NB4 (cell line): Measurements from ENCODE around the gene PRRT1B.

Experiments used
- DNase-seq: peaks from one replicate; pipeline ENCODE4 v3.0.0; 2010; ENCODE audit warnings: low read depth
- H3K4me3 ChIP-seq: one replicate; pipeline ENCODE4 v1.5.1; 2011; ENCODE audit warnings: mild to moderate bottlenecking, low read depth, low read length, moderate library complexity
- CTCF ChIP-seq: IDR thresholded peaks from one replicate; pipeline ENCODE4 v1.5.1; 2012; ENCODE audit warnings: low read depth, low read length
- MAX ChIP-seq: IDR thresholded peaks from 2 replicates; pipeline ENCODE4 v1.6.1; 2011; ENCODE audit warnings: low read depth, low read length
- MYC ChIP-seq: IDR thresholded peaks from 2 replicates; pipeline ENCODE4 v1.6.1; 2011; ENCODE audit warnings: low read depth, low read length
- POLR2A ChIP-seq: IDR thresholded peaks from 2 replicates; pipeline ENCODE4 v1.6.1; 2011; ENCODE audit warnings: mild to moderate bottlenecking; ENCODE audit not compliant: insufficient read length; ENCODE audit errors: extremely low read depth

The PRRT1B gene

GRCh38 chr9:131601683-131602181, 56.4 kb downstream of the PRRT1B start:
- no peak overlapping the region for H3K4me3 ChIP-seq
- DNase-seq = no peak
- TF ChIP-seq POLR2A (no peak), MYC (no peak), MAX (no peak), CTCF (no peak)

GRCh38 chr9:131603199-131603598, 57.9 kb downstream of the PRRT1B start:
- DNase-seq = peak; percentile 58
- H3K4me3 ChIP-seq = no peak overlapping the region
- no peak for TF ChIP-seq MAX
- no peak for TF ChIP-seq CTCF
- peak; percentile 24; the same call in 1 of the 2 replicates for TF ChIP-seq MYC
- TF ChIP-seq POLR2A = no peak

GRCh38 chr9:131603711-131604439, 58.6 kb downstream of the PRRT1B start:
- no peak overlapping the region for H3K4me3 ChIP-seq
- no peak for DNase-seq
- TF ChIP-seq MAX (no peak), CTCF (no peak), MYC (no peak), POLR2A (no peak)

- peak; percentile 23 for DNase-seq
- no peak for TF ChIP-seq POLR2A
- TF ChIP-seq CTCF = no peak
- no peak overlapping the region for H3K4me3 ChIP-seq
These were observed 60.7 kb downstream of the PRRT1B start for GRCh38 chr9:131605770-131606590.

- no peak for TF ChIP-seq MAX
- no peak for DNase-seq
- H3K4me3 ChIP-seq = no peak overlapping the region
These were observed 61.7 kb downstream of the PRRT1B start for GRCh38 chr9:131606896-131607567.

- TF ChIP-seq MYC (no peak), POLR2A (no peak), CTCF (no peak), MAX (no peak)
- H3K4me3 ChIP-seq = no peak overlapping the region
- no peak for DNase-seq
These were observed 62.3 kb downstream of the PRRT1B start for GRCh38 chr9:131607591-131607990.
